Activated CD4-positive, alpha-beta T cell treated with anti-CD3 and anti-CD28 coated beads, Interleukin-2, amount 10 ng/mL, durations not matched to agents 7 days and 5 days (primary cell): Measurements from ENCODE around the gene DYDC2. TPM values are rescaled to one million over a fixed set of nuclear protein-coding genes. Genes with fewer than 3 reads are reported as not detected.

ENCODE experiments used
- total RNA-seq, 2 experiments: library from RNA; stranded (reverse); gene quantifications; one replicate each; pipeline ENCODE4 v1.2.3, GENCODE V29; 2021

Gene DYDC2
- total RNA-seq, 2 experiments from 2014 or later, result not detected

Other genes starting within 250 kb of the DYDC2 start
- not detected for gene PLAC9, start 224.1 kb upstream of the DYDC2 start, total RNA-seq
- 100 to 1,000 TPM; 280 to 326 TPM for gene ANXA11, start 151.2 kb upstream of the DYDC2 start, total RNA-seq
- not detected for gene MAT1A, start 67.1 kb upstream of the DYDC2 start, total RNA-seq
- not detected for gene DYDC1, start within 50 bp of the DYDC2 start, total RNA-seq
- 1 to 10 TPM; 5.4 to 5.7 TPM for gene PRXL2A, start 51.8 kb downstream of the DYDC2 start, total RNA-seq
- 100 to 1,000 TPM; 127 to 143 TPM for gene TSPAN14, start 97.5 kb downstream of the DYDC2 start, total RNA-seq
- under 1 TPM; 0.07 to 0.10 TPM for gene SH2D4B, start 181.1 kb downstream of the DYDC2 start, total RNA-seq